ENCODE results near the gene SPTLC1.
"Not testable (repeated sequence)": the region's sequence is repeated elsewhere in the genome, so short reads cannot be mapped to it uniquely, and the experiment has no call there.

SPTLC1 gene

DNA sequence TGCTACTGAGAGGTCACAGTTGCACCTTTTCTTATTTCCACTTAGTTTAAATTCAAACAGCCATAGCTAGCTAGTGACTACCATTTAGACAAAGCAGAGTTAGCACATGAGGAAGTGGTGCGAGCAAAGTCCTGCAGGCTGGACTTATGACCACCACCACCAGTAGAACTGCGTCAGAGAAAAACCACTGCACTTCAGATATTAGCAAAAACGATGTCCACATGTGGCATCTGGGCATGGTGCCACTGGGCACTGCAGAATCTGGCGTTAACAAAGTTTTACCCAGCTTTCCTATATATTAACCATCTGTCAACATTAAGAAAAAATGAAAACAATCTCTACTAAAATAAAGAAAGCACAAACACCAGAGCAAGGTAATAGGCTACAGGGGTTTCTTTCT lies 80.1 kb downstream of the SPTLC1 start:
- TF ChIP-seq TAF1 (IDR thresholded peaks at IDR 0.05; ENCODE audit: borderline replicate concordance, low read depth, low read length) (no peak), POLR2AphosphoS5 (IDR thresholded peaks at IDR 0.05; ENCODE audit: low read depth, low read length) (no peak), POLR2A (IDR thresholded peaks at IDR 0.05; ENCODE audit: low read depth, low read length) (no peak)
- no peak for DNase-seq (ENCODE audit: insufficient read length)
- FAIRE-seq: no peak

DNA sequence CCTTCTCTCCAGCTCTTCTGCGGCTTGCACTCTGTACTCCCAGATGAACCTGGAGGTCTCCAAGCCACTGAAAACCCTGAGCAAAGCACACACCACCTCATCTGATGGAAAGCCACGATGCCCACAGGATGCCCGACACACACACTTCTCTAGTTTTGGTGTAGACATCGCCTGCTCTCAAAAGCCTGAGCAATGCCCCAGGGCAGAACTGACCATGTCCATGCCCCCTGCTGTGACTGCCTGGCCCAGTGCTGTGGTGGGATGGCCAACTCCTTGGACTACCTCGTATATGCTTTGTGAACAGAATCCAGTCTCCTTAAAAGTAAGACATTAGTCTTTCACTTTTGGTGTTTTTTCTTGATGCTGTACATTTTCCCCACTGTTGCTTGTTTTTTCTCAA lies 81.2 kb downstream of the SPTLC1 start:
- no peak for TF ChIP-seq POLR2AphosphoS5 (IDR thresholded peaks at IDR 0.05; ENCODE audit: low read depth, low read length)
- no peak for TF ChIP-seq TAF1 (IDR thresholded peaks at IDR 0.05; ENCODE audit: borderline replicate concordance, low read depth, low read length)
- no peak for TF ChIP-seq POLR2A (IDR thresholded peaks at IDR 0.05; ENCODE audit: low read depth, low read length)
- DNase-seq (ENCODE audit: insufficient read length): no peak
- no peak for FAIRE-seq

DNA sequence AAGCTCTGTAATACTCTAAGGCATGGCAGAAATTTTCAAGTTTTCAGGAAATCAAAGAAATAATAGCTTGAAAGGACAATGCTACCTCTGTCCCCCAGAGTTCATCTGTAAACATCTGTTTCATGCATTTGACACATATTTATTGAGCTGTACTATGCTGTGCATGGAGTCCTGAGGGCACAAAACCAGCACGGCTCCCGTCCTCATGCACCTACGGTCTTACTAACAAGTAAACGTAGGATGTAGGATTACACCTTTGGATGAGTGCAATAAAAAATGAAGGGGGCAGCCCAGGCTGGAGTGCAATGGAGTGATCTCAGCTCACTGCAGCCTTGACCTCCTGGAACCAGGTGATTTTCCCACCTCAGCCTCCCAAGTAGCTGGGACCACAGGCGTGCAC lies 81.9 kb downstream of the SPTLC1 start:
- TF ChIP-seq POLR2AphosphoS5 (IDR thresholded peaks at IDR 0.05; ENCODE audit: low read depth, low read length) (no peak), TAF1 (IDR thresholded peaks at IDR 0.05; ENCODE audit: borderline replicate concordance, low read depth, low read length) (no peak), POLR2A (IDR thresholded peaks at IDR 0.05; ENCODE audit: low read depth, low read length) (no peak)
- no peak for FAIRE-seq
- no peak for DNase-seq (ENCODE audit: insufficient read length)

GRCh38 chr9:92032891-92033290 lies 82.3 kb downstream of the SPTLC1 start:
- DNase-seq (ENCODE audit: insufficient read length): no peak
- no peak for TF ChIP-seq POLR2AphosphoS5 (IDR thresholded peaks at IDR 0.05; ENCODE audit: low read depth, low read length)
- no peak for TF ChIP-seq POLR2A (IDR thresholded peaks at IDR 0.05; ENCODE audit: low read depth, low read length)

GRCh38 chr9:92030367-92030766 lies 84.8 kb downstream of the SPTLC1 start:
- TF ChIP-seq POLR2AphosphoS5 (IDR thresholded peaks at IDR 0.05; ENCODE audit: low read depth, low read length): no peak
- no peak for TF ChIP-seq TAF1 (IDR thresholded peaks at IDR 0.05; ENCODE audit: borderline replicate concordance, low read depth, low read length)
- no peak for TF ChIP-seq POLR2A (IDR thresholded peaks at IDR 0.05; ENCODE audit: low read depth, low read length)
- FAIRE-seq: no peak
- DNase-seq (ENCODE audit: insufficient read length): no peak

More at GRCh38 chr9:92032891-92033290, 82.3 kb downstream of the SPTLC1 start:
- FAIRE-seq: no peak

GRCh38 chr9:92029553-92029952 lies 85.7 kb downstream of the SPTLC1 start:
- FAIRE-seq (no peak), DNase-seq (ENCODE audit: insufficient read length) (no peak)
- TF ChIP-seq POLR2A (IDR thresholded peaks at IDR 0.05; ENCODE audit: low read depth, low read length) (no peak), TAF1 (IDR thresholded peaks at IDR 0.05; ENCODE audit: borderline replicate concordance, low read depth, low read length) (no peak), POLR2AphosphoS5 (IDR thresholded peaks at IDR 0.05; ENCODE audit: low read depth, low read length) (no peak)

GRCh38 chr9:92026206-92027002 lies 88.8 kb downstream of the SPTLC1 start:
- FAIRE-seq (no peak), DNase-seq (ENCODE audit: insufficient read length) (no peak)
- TF ChIP-seq POLR2AphosphoS5 (IDR thresholded peaks at IDR 0.05; ENCODE audit: low read depth, low read length): no peak
- TF ChIP-seq POLR2A (IDR thresholded peaks at IDR 0.05; ENCODE audit: low read depth, low read length): no peak
- TF ChIP-seq TAF1 (IDR thresholded peaks at IDR 0.05; ENCODE audit: borderline replicate concordance, low read depth, low read length): no peak

GRCh38 chr9:92021785-92022541 lies 93.2 kb downstream of the SPTLC1 start:
- FAIRE-seq; DNase-seq (ENCODE audit: insufficient read length): not testable (repeated sequence)

DNA sequence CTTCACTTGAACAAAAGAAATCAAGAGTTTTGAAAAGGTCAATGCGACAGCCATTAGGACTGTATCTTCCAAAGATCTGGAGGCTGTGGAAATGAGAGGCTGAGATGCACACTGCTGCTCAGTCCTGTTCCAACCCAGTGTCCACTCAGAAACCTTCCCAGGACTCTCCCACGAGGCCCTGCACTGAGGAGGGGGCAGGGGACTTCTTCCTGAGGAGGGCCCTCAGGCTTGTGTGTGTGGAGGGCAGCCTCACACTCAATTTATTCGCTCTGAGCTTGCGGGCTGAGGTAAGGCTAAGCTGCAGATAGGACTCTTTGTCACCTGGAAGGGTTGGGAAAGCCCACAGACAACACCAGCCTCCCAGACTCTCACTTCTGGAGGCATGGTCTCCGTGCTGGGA lies 95.6 kb downstream of the SPTLC1 start:
- TF ChIP-seq TAF1 (IDR thresholded peaks at IDR 0.05; ENCODE audit: borderline replicate concordance, low read depth, low read length) (no peak), POLR2AphosphoS5 (IDR thresholded peaks at IDR 0.05; ENCODE audit: low read depth, low read length) (no peak), POLR2A (IDR thresholded peaks at IDR 0.05; ENCODE audit: low read depth, low read length) (no peak)
- FAIRE-seq (no peak), DNase-seq (ENCODE audit: insufficient read length) (no peak)

DNA sequence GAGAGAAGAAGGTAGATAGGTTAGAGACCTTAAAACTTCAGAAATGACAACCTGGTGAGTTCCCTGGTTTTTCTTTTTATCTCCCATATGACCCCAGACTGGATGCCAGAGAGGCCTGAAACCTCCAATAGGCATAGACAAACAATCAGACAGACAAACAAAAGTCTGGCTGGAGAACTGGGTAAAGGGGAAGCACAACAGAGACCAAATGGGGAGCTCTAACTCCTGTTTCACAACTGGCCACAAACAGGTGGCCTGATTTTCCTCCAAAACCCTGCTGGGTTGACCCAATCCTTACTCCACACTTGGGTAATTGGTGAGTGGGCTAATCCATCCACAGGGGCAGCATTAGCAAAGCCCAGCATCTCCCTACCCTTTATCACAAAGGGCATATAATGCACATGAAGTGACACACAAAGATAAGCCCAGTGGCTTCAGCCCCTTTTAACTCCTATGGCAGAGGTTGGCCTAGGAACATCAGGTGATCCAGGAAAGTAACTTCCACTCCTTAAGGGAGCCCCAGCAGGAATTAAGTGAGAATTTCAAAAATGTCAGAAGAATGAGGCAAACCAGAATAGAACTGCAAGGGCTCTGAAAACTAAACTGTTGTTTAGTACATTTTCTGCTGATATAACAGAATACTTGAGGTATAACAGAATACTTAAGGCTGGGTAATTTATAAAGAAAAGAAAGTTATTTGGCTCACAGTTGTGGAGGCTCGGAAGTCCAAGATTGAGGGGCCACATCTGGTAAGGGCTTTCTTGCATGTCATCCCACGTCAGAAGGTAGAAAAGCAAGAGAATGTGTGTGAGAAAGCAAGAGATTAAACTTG lies 104.3 kb downstream of the SPTLC1 start:
- DNase-seq (ENCODE audit: insufficient read length) (no peak), FAIRE-seq (no peak)
- TF ChIP-seq TAF1 (IDR thresholded peaks at IDR 0.05; ENCODE audit: borderline replicate concordance, low read depth, low read length) (no peak), POLR2AphosphoS5 (IDR thresholded peaks at IDR 0.05; ENCODE audit: low read depth, low read length) (no peak), POLR2A (IDR thresholded peaks at IDR 0.05; ENCODE audit: low read depth, low read length) (no peak)

GRCh38 chr9:92010253-92010652 lies 105.0 kb downstream of the SPTLC1 start:
- not testable (repeated sequence) for DNase-seq (ENCODE audit: insufficient read length)

DNA sequence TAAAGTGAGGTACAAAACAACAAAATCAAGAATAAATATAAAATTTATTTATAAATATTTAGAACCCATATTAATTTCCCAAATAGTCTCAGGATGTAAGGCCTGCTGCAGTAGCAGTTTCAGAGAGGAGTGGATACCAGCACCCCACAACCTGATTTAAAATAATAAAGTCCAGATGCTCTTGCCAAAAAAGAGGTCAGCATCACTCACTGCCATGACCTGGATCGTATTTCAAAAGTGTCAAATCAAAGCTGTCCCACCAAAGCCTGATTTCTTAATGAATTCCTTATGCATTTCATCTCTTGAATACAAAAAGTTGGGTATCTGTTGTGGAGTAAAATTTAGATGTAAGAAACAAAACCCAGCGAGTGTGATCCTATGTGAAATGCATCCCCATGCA lies 107.2 kb downstream of the SPTLC1 start:
- TF ChIP-seq TAF1 (IDR thresholded peaks at IDR 0.05; ENCODE audit: borderline replicate concordance, low read depth, low read length) (no peak), POLR2A (IDR thresholded peaks at IDR 0.05; ENCODE audit: low read depth, low read length) (no peak), POLR2AphosphoS5 (IDR thresholded peaks at IDR 0.05; ENCODE audit: low read depth, low read length) (no peak)
- DNase-seq (ENCODE audit: insufficient read length) (no peak), FAIRE-seq (no peak)

More at GRCh38 chr9:92010253-92010652, 105.0 kb downstream of the SPTLC1 start:
- FAIRE-seq: not testable (repeated sequence)
